COLO668 (cell line): ENCODE data around the gene ARHGAP24.
"Not testable (repeated sequence)": the region's sequence is repeated elsewhere in the genome, so short reads cannot be mapped to it uniquely, and the experiment has no call there.

Experiments
- DNase-seq: peaks from one replicate; lab custom pipeline; 2025; ENCODE audit not compliant: unreplicated experiment; lab: John Stamatoyannopoulos, UW

Gene ARHGAP24

DNA sequence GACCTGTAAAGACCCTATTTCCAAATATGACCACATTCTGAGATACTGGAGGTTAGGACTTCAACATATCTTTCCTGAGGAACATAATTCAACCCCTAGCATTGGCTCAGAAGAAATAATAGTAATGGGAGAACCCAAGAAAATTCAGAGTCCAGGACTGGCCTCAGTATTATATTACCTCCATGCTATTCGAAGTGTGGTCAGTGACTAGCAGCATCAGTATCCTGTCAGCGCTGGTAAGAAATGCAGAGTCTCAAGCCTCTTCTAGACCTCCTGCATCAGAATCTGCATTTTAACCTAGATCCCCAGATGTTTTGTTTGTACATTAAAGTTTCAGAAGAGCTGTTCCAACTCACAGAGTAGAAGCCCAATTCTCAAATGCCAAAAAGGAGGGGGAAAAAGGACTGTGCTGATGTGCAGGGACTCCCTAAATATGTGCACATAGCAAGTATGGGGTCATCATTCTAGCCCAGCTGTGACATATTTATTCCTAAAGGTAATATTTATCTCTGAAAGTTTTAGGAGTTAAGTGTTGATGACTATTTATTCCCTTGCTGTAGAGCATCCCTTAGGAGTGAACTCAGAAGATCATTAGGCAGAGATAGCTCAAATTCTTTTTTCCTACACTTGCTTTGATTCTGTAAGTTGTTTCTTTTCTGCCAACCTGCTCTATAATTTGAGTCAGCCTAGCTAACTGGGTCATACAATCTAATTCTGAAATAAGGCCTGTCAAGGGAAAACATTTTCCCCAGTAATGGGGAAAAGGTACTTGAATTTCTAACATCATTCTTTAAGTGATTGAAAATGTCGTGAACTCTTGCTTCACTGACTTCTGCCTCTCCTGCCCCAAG is 361.9 kb downstream of the ARHGAP24 start:
- no peak for DNase-seq

- DNase-seq = no peak
Measured at GRCh38 chr4:85837439-85837733, 362.4 kb downstream of the ARHGAP24 start.

GRCh38 chr4:85839981-85840451 is 365.1 kb downstream of the ARHGAP24 start:
- not testable (repeated sequence) for DNase-seq

- no peak for DNase-seq
Measured at GRCh38 chr4:85842540-85842939, 367.6 kb downstream of the ARHGAP24 start.

- not testable (repeated sequence) for DNase-seq
Measured at GRCh38 chr4:85853740-85854139, 378.8 kb downstream of the ARHGAP24 start.

- DNase-seq = no peak
Measured at GRCh38 chr4:85854546-85854945, 379.6 kb downstream of the ARHGAP24 start.

GRCh38 chr4:85860066-85860740 is 385.3 kb downstream of the ARHGAP24 start:
- DNase-seq = no peak

GRCh38 chr4:85861064-85861765 is 386.3 kb downstream of the ARHGAP24 start:
- DNase-seq = no peak

DNA sequence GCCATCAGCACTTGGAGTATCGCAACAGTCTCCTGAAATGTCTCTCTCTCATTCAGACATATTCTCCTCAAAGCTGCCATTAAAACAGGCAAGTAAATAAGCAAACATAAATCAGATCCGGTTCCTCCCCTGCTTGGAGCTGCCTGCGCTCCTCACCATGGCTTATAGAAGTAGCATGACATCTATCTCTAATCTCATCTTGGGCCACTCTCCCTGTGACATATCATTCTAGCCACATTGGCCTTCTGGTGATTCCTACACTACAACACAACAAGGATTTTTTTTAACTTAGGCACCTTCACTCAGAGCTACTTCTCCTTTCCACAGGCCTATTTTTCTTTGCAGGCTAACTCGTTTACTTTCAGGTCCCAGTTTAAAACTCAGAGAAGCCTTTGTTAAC is 387.9 kb downstream of the ARHGAP24 start:
- DNase-seq = no peak

GRCh38 chr4:85864259-85865205 is 389.6 kb downstream of the ARHGAP24 start:
- no peak for DNase-seq

- no peak for DNase-seq
Measured at GRCh38 chr4:85865256-85865655, 390.3 kb downstream of the ARHGAP24 start.

DNA sequence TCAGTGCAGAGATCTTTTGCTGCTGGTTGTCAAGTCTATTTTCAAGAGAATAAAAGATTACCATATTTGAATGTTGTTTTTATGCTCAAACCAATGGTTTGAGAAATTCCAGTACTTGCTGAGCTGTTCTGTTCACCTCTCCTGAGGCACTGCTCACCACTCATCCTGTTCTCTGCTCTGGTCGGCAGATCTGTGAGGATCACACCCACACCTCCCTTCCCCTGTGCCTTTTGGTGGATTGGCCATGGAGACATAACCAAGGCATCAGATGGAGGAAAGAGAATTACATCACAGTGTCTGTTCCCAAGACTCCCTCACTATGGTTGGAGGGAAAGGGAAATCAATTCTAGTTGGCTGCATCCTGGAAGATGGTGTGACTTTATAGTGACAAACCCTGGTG is 391.6 kb downstream of the ARHGAP24 start:
- no peak for DNase-seq

GRCh38 chr4:85867271-85867670 is 392.3 kb downstream of the ARHGAP24 start:
- no peak for DNase-seq

- DNase-seq = no peak
Measured at GRCh38 chr4:85869181-85869580, 394.2 kb downstream of the ARHGAP24 start.

DNA sequence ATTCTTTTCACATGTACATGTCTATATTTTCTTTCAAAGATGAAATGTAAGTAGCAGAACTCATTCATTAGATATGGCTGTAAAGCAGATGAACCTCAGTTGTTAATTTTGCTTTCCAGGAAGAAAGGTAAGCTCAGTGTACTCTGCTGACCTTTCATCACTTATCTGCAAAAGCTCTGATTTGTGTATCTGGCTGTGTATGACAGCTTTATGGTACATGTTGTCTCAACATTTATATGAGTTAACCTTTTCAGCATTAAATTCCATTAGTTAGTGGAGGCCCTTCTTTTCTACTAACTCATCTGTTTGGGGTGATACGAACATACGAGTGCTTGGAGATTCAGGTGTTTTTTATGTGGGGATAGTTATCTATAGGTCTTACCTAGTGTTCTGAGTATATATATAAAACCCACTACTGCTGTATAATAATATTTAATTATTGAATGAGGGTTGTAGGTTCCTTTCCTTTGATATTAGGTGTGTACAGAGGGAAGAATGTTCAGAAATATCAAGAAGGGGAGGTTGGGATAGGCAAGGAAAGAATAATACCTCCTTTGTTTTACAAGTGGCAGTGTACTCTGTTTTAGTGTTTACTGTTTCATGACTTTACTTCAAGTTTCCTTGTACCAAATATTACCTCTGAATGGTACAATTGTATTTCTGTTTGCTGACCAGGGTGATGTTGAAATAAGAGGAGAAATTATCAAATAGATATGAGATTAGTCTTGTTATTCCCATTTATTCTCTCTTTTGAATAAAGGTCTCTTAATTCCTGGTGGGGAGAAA is 395.5 kb downstream of the ARHGAP24 start:
- no peak for DNase-seq

DNA sequence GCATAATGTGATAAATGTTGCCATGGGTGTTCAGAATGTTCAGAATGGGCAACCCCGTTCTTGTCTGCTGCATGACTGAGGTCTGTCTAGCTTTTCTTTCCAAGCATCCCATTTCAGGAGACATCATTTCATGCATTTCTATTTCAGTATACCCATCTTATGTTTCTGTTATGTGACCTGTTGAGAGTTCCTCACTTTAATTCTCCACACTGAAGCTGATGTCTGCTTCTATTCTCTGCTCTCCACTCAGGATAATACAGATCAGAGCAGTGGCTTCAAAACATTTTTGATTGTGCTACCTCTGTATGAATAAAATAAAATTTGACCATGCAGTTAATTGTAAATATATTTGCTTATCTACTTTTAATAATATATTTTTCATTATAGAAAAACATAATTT is 398.6 kb downstream of the ARHGAP24 start:
- DNase-seq = no peak

GRCh38 chr4:85879518-85879917 is 404.6 kb downstream of the ARHGAP24 start:
- DNase-seq = no peak

DNA sequence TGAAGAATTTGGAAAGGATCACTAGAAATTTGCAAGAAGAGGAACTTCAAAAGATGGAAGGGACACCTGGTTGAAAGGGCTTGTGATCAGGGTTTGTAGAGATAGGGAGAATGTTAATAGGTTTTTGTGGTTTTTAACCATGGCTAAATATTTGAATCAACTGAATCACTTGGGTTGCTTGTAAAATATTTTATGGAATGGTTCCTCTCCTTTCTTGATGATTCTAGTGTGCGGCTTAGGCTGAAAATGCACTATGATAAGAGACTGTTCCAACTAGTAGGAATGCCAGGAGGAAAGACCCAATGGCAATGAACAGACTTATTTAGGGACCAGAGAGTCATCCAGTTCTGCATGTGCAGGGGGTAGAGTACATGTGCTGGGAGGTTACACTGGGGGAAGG is 408.2 kb downstream of the ARHGAP24 start:
- DNase-seq = no peak

- no peak for DNase-seq
Measured at GRCh38 chr4:85884251-85884650, 409.3 kb downstream of the ARHGAP24 start.

- DNase-seq = no peak
Measured at GRCh38 chr4:85886665-85887064, 411.7 kb downstream of the ARHGAP24 start.
